Measurements from ENCODE around the gene OR5H14.
"Not testable (repeated sequence)": the region's sequence is repeated elsewhere in the genome, so short reads cannot be mapped to it uniquely, and the experiment has no call there.

OR5H14 gene

GRCh38 chr3:98147179-98147578, at the start of gene OR5H14:
Gene OR5H14 (plus strand): TSS chr3:98147479. CDS start chr3:98149386, 1,907 bp downstream.
- no peak for DNase-seq (ENCODE audit: insufficient read length, low spot score)

GRCh38 chr3:98099848-98100247, 47.4 kb upstream of the OR5H14 start:
- DNase-seq (ENCODE audit: insufficient read length, low spot score) (no peak), FAIRE-seq (no peak)

More at GRCh38 chr3:98147179-98147578, at the start of gene OR5H14:
- FAIRE-seq = no peak

GRCh38 chr3:98108162-98108561, 39.1 kb upstream of the OR5H14 start:
- FAIRE-seq (no peak), DNase-seq (ENCODE audit: insufficient read length, low spot score) (no peak)

- DNase-seq (ENCODE audit: insufficient read length, low spot score) = no peak
- no peak for FAIRE-seq
Observed at GRCh38 chr3:98109807-98110549, 37.3 kb upstream of the OR5H14 start.

GRCh38 chr3:98110550-98110908, 36.8 kb upstream of the OR5H14 start:
- FAIRE-seq (no peak), DNase-seq (ENCODE audit: insufficient read length, low spot score) (no peak)

GRCh38 chr3:98114264-98114663, 33.0 kb upstream of the OR5H14 start:
- no peak for DNase-seq (ENCODE audit: insufficient read length, low spot score)
- FAIRE-seq = no peak

- FAIRE-seq (no peak), DNase-seq (ENCODE audit: insufficient read length, low spot score) (no peak)
Observed at GRCh38 chr3:98115717-98116116, 31.6 kb upstream of the OR5H14 start.

- DNase-seq (ENCODE audit: insufficient read length, low spot score) (no peak), FAIRE-seq (no peak)
Observed at GRCh38 chr3:98130421-98130820, 16.9 kb upstream of the OR5H14 start, which contains the start of gene OR5H1. Gene OR5H1 (plus strand): TSS chr3:98130721. CDS start chr3:98132698, 1,977 bp downstream.

GRCh38 chr3:98136631-98137030, 10.6 kb upstream of the OR5H14 start:
- no peak for DNase-seq (ENCODE audit: insufficient read length, low spot score)
- FAIRE-seq = no peak

GRCh38 chr3:98137826-98138557, 9.3 kb upstream of the OR5H14 start:
- DNase-seq (ENCODE audit: insufficient read length, low spot score); FAIRE-seq: not testable (repeated sequence)

GRCh38 chr3:98140531-98140930, 6.7 kb upstream of the OR5H14 start:
- FAIRE-seq (no peak), DNase-seq (ENCODE audit: insufficient read length, low spot score) (no peak)

- FAIRE-seq (no peak), DNase-seq (ENCODE audit: insufficient read length, low spot score) (no peak)
Observed at GRCh38 chr3:98148751-98149150, 1.5 kb downstream of the OR5H14 start.

GRCh38 chr3:98149456-98149855, 2.2 kb downstream of the OR5H14 start:
- FAIRE-seq = not testable (repeated sequence)

GRCh38 chr3:98151241-98151640, 4.0 kb downstream of the OR5H14 start:
- FAIRE-seq = no peak
- DNase-seq (ENCODE audit: insufficient read length, low spot score) = no peak

More at GRCh38 chr3:98149456-98149855, 2.2 kb downstream of the OR5H14 start:
- DNase-seq (ENCODE audit: insufficient read length, low spot score) = not testable (repeated sequence)

GRCh38 chr3:98166396-98166795, 19.1 kb downstream of the OR5H14 start, which contains the start of gene OR5H15:
Gene OR5H15 (plus strand): TSS chr3:98166696. CDS start chr3:98168700, 2,004 bp downstream.
- FAIRE-seq = no peak
- DNase-seq (ENCODE audit: insufficient read length, low spot score) = no peak

GRCh38 chr3:98171071-98171470, 23.8 kb downstream of the OR5H14 start:
- no peak for DNase-seq (ENCODE audit: insufficient read length, low spot score)
- FAIRE-seq = no peak

GRCh38 chr3:98172621-98173020, 25.3 kb downstream of the OR5H14 start:
- no peak for DNase-seq (ENCODE audit: insufficient read length, low spot score)
- no peak for FAIRE-seq

- DNase-seq (ENCODE audit: insufficient read length, low spot score) = no peak
- no peak for FAIRE-seq
Observed at GRCh38 chr3:98180319-98180890, 33.1 kb downstream of the OR5H14 start.

GRCh38 chr3:98182196-98182595, 34.9 kb downstream of the OR5H14 start:
- FAIRE-seq (no peak), DNase-seq (ENCODE audit: insufficient read length, low spot score) (no peak)

GRCh38 chr3:98185180-98185579, 37.9 kb downstream of the OR5H14 start:
- DNase-seq (ENCODE audit: insufficient read length, low spot score) (no peak), FAIRE-seq (no peak)

GRCh38 chr3:98188545-98188944, 41.3 kb downstream of the OR5H14 start:
- DNase-seq (ENCODE audit: insufficient read length, low spot score) (no peak), FAIRE-seq (no peak)

Data from GM19239 (cell line).